NK-92 (cell line): Measurements from ENCODE around the gene CHGA.

Experiments
- DNase-seq: peaks from one replicate; lab custom pipeline; 2025; ENCODE audit not compliant: unreplicated experiment; lab: John Stamatoyannopoulos, UW

CHGA gene

GRCh38 chr14:92903359-92903758, 19.6 kb upstream of the CHGA start:
- no peak for DNase-seq

GRCh38 chr14:92905667-92906066, 17.3 kb upstream of the CHGA start:
- DNase-seq, result no peak

GRCh38 chr14:92906420-92906819, 16.5 kb upstream of the CHGA start:
- DNase-seq, result no peak

- no peak for DNase-seq
These were observed 16.1 kb upstream of the CHGA start for GRCh38 chr14:92906823-92907222.

GRCh38 chr14:92907316-92907911, 15.5 kb upstream of the CHGA start:
- no peak for DNase-seq

GRCh38 chr14:92914087-92914656, 8.8 kb upstream of the CHGA start:
- DNase-seq, result no peak

- DNase-seq, result no peak
These were observed 6.7 kb upstream of the CHGA start for GRCh38 chr14:92916201-92916600.

- DNase-seq, result no peak
These were observed 5.7 kb upstream of the CHGA start for GRCh38 chr14:92917041-92917940.

GRCh38 chr14:92917956-92918355, 5.0 kb upstream of the CHGA start:
- no peak for DNase-seq

GRCh38 chr14:92920001-92920400, 2.9 kb upstream of the CHGA start:
- DNase-seq, result no peak

- DNase-seq, result no peak
These were observed 705 bp upstream of the CHGA start for GRCh38 chr14:92922155-92922735.

- DNase-seq, result no peak
These were observed 774 bp downstream of the CHGA start for GRCh38 chr14:92923744-92924103.

GRCh38 chr14:92924247-92924646, 1.3 kb downstream of the CHGA start:
- no peak for DNase-seq

- DNase-seq, result no peak
These were observed 2.5 kb downstream of the CHGA start for GRCh38 chr14:92925446-92925845.

- DNase-seq, result no peak
These were observed 3.4 kb downstream of the CHGA start for GRCh38 chr14:92926180-92926845.

- DNase-seq, result no peak
These were observed 4.0 kb downstream of the CHGA start for GRCh38 chr14:92926931-92927330.

GRCh38 chr14:92927349-92928257, 4.7 kb downstream of the CHGA start:
- no peak for DNase-seq

GRCh38 chr14:92928258-92928629, 5.3 kb downstream of the CHGA start:
- no peak for DNase-seq

GRCh38 chr14:92928961-92929688, 6.2 kb downstream of the CHGA start:
- no peak for DNase-seq
